IgD-negative memory B cell (primary cell): Measurements from ENCODE around the gene SH3RF1. TPM values are rescaled to one million over a fixed set of nuclear protein-coding genes. Genes with fewer than 3 reads are reported as not detected.

ENCODE experiments used
- H3K27ac Mint-ChIP-seq, 3 donors: one replicate each; pipeline ENCODE4 v1.8.0; 2020 to 2022; ENCODE audit warnings: mild to moderate bottlenecking in 3 of 3, mixed read lengths in 3 of 3, moderate library complexity in 1 of 3
- H3K27me3 Mint-ChIP-seq: one replicate; pipeline ENCODE4 v1.8.0; 2021; ENCODE audit warnings: mixed read lengths
- H3K36me3 Mint-ChIP-seq: one replicate; pipeline ENCODE4 v1.8.0; 2020; ENCODE audit warnings: mild to moderate bottlenecking, mixed read lengths
- H3K4me1 Mint-ChIP-seq, 3 donors: one replicate each; pipeline ENCODE4 v1.8.0; 2020 to 2022; ENCODE audit warnings: mixed read lengths in 3 of 3, mild to moderate bottlenecking in 1 of 3
- H3K4me3 Mint-ChIP-seq, 4 donors: one replicate each; pipeline ENCODE4 v1.8.0; 2020 to 2022; ENCODE audit warnings: mild to moderate bottlenecking in 4 of 4, mixed read lengths in 4 of 4, moderate library complexity in 3 of 4
- H3K9me3 Mint-ChIP-seq, 3 donors: one replicate each; pipeline ENCODE4 v1.8.0; 2020 to 2021; ENCODE audit warnings: mixed read lengths in 3 of 3, mild to moderate bottlenecking in 1 of 3
- polyA plus RNA-seq: library from polyadenylated mRNA; unstranded; fragments of 300-500 nt; fragmentation: Illumina TruSeq; gene quantifications from one replicate; pipeline ENCODE4 v1.2.3, GENCODE V29; 2021

The SH3RF1 gene
- polyA plus RNA-seq, 1 donor from 2014 or later: 2.2 TPM

DNA sequence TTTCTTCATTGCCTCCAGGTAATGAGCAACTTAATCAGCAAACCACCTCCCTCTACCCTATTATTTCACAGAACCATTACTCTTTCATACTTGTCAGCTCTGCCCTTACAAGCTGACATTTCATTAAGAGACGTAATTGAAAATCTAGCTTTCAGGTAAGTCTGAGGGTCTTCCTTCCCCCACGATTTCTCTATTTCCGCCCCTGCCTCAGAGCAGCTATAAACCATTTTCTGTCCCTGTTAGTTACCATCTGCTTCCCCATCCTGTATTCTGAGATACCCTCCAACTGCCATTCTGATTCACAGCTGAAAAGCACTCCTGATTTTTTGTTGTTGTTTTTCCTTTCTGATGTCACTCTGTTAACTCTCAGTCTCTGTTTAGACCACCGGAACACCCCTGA, 37.1 kb downstream of the SH3RF1 start:
- Mint-ChIP-seq H3K27ac (peak overlapping the region in 1 of 3 donors; percentile 63), H3K27me3 (no peaks in the 10 kb centered on the region), H3K4me1 (peaks cover 1 to 5% (median 4%) of the 10 kb centered on the region in 3 donors), H3K4me3 (no peak overlapping the region), H3K9me3 (peaks cover 0 to 4% (median 0%) of the 10 kb centered on the region in 3 donors), H3K36me3 (peaks cover 5% of the 10 kb centered on the region)

DNA sequence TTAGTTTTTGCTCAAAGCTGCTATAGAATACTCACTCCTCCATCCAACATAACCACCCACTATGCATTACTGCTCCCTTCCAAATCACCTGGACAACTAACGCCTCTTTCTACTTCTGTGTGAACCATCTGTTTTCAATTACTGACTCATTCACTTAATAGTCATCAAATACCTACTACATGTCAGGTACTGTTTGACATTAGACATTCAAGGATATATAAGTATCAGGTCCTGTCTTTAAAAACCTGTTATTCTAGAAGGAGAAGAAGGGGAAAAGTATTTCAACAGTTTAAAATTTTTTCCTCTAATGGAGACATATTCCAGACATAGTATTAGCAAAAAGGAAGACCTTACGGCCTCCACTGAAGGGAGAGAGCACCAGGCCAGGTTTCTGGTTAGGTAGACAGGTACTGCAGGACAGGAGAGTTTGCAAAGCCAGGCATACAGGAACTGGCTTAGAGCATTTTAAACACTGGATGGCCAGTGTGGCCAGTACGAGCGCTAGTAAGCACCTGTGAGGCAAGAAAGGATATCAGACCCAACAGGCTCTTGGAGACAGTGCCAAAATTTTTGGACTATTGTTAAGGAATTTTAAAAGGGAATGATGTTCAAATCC, 39.0 kb downstream of the SH3RF1 start:
- no peak overlapping the region for H3K27ac Mint-ChIP-seq
- H3K27me3 Mint-ChIP-seq: no peaks in the 10 kb centered on the region
- H3K4me1 Mint-ChIP-seq: peaks cover 1 to 5% (median 4%) of the 10 kb centered on the region in 3 donors
- H3K36me3 Mint-ChIP-seq: peaks cover 5% of the 10 kb centered on the region
- H3K4me3 Mint-ChIP-seq: no peak overlapping the region
- H3K9me3 Mint-ChIP-seq: peaks cover 0 to 4% (median 0%) of the 10 kb centered on the region in 3 donors

GRCh38 chr4:169229571-169230028, 41.2 kb downstream of the SH3RF1 start:
- Mint-ChIP-seq H3K36me3 (peaks cover 5% of the 10 kb centered on the region), H3K9me3 (peaks cover 0 to 4% (median 0%) of the 10 kb centered on the region in 3 donors), H3K27me3 (no peaks in the 10 kb centered on the region), H3K4me1 (peaks cover 1 to 5% (median 4%) of the 10 kb centered on the region in 3 donors), H3K27ac (no peak overlapping the region), H3K4me3 (no peak overlapping the region)

DNA sequence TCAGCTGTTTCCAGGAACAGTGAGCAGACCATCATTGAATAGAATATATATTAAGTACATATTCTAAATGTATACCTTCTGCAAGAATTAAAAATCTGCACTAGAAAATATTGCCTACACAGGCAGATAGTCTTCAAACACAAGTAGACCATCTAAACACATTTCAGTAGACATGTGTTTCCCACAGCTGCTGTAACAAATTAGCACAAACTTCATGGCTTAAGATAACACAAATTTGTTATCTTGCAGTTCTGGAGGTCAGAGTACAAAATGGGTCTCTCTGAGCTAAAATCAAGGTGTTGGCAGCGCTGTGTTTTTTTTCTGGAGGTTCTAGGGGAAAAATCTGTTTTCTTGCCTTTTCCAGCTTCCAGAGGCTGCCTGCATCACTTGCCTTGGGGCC, 42.7 kb downstream of the SH3RF1 start:
- Mint-ChIP-seq H3K4me3 (no peak overlapping the region), H3K36me3 (peaks cover 5% of the 10 kb centered on the region)

GRCh38 chr4:169226565-169226964, 44.2 kb downstream of the SH3RF1 start:
- Mint-ChIP-seq H3K4me3 (no peak overlapping the region), H3K9me3 (peaks cover 0 to 2% (median 0%) of the 10 kb centered on the region in 3 donors), H3K27me3 (no peaks in the 10 kb centered on the region), H3K36me3 (peaks cover under 1% of the 10 kb centered on the region), H3K4me1 (peaks cover 0 to under 1% (median under 1%) of the 10 kb centered on the region in 3 donors), H3K27ac (no peak overlapping the region)

More for the DNA sequence above, 42.7 kb downstream of the SH3RF1 start:
- H3K4me1 Mint-ChIP-seq: peaks cover 0 to 1% (median 1%) of the 10 kb centered on the region in 3 donors
- peaks cover 0 to 4% (median 0%) of the 10 kb centered on the region in 3 donors for H3K9me3 Mint-ChIP-seq
- H3K27ac Mint-ChIP-seq: no peak overlapping the region
- H3K27me3 Mint-ChIP-seq: no peaks in the 10 kb centered on the region

- H3K9me3 Mint-ChIP-seq: no peaks in the 10 kb centered on the region
- H3K27me3 Mint-ChIP-seq: no peaks in the 10 kb centered on the region
- no peaks in the 10 kb centered on the region for H3K36me3 Mint-ChIP-seq
- no peaks in the 10 kb centered on the region for H3K4me1 Mint-ChIP-seq
- no peak overlapping the region for H3K27ac Mint-ChIP-seq
- H3K4me3 Mint-ChIP-seq: no peak overlapping the region
These were observed 44.9 kb downstream of the SH3RF1 start for GRCh38 chr4:169225812-169226211.

- H3K4me1 Mint-ChIP-seq: no peaks in the 10 kb centered on the region
- H3K36me3 Mint-ChIP-seq: no peaks in the 10 kb centered on the region
- no peaks in the 10 kb centered on the region for H3K27me3 Mint-ChIP-seq
- H3K4me3 Mint-ChIP-seq: no peak overlapping the region
- no peak overlapping the region for H3K27ac Mint-ChIP-seq
- H3K9me3 Mint-ChIP-seq: no peaks in the 10 kb centered on the region
These were observed 45.6 kb downstream of the SH3RF1 start for GRCh38 chr4:169225058-169225751.

GRCh38 chr4:169222761-169223160, 48.0 kb downstream of the SH3RF1 start:
- H3K4me3 Mint-ChIP-seq: no peak overlapping the region
- no peaks in the 10 kb centered on the region for H3K36me3 Mint-ChIP-seq
- no peak overlapping the region for H3K27ac Mint-ChIP-seq
- H3K4me1 Mint-ChIP-seq: peaks cover 2 to 7% (median 4%) of the 10 kb centered on the region in 3 donors
- H3K9me3 Mint-ChIP-seq: no peaks in the 10 kb centered on the region
- no peaks in the 10 kb centered on the region for H3K27me3 Mint-ChIP-seq

GRCh38 chr4:169221662-169222061, 49.1 kb downstream of the SH3RF1 start:
- H3K27me3 Mint-ChIP-seq: no peaks in the 10 kb centered on the region
- H3K36me3 Mint-ChIP-seq: no peaks in the 10 kb centered on the region
- peaks cover 2 to 12% (median 4%) of the 10 kb centered on the region in 3 donors for H3K4me1 Mint-ChIP-seq
- H3K9me3 Mint-ChIP-seq: no peaks in the 10 kb centered on the region
- no peak overlapping the region for H3K27ac Mint-ChIP-seq
- no peak overlapping the region for H3K4me3 Mint-ChIP-seq

- peaks cover 3 to 14% (median 4%) of the 10 kb centered on the region in 3 donors for H3K4me1 Mint-ChIP-seq
- H3K4me3 Mint-ChIP-seq: no peak overlapping the region
- H3K36me3 Mint-ChIP-seq: no peaks in the 10 kb centered on the region
These were observed 49.8 kb downstream of the SH3RF1 start for GRCh38 chr4:169220854-169221411.

DNA sequence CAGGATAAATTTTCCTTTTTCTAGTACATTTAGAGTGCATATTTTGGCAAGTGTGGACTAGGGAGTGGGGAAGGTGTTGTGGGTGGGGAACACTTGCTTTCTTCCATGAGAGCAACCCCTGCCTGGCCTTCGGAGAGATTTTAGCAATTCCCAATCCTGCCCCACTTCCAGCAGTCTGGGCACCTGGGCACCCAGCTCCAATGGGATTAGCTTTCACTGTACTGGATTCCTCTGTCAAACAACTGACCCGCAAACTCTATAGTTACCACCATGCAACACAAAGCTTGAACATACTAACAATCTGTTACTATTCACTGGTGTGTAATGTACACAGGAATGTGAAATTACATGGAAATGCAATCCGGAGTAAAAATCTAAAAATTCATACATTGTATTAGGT, 50.3 kb downstream of the SH3RF1 start:
- Mint-ChIP-seq H3K36me3 (no peaks in the 10 kb centered on the region), H3K4me1 (peaks cover 5 to 18% (median 7%) of the 10 kb centered on the region in 3 donors), H3K27ac (no peak overlapping the region), H3K27me3 (no peaks in the 10 kb centered on the region), H3K9me3 (no peaks in the 10 kb centered on the region), H3K4me3 (no peak overlapping the region)

More at GRCh38 chr4:169220854-169221411, 49.8 kb downstream of the SH3RF1 start:
- H3K27ac Mint-ChIP-seq: no peak overlapping the region
- H3K9me3 Mint-ChIP-seq: no peaks in the 10 kb centered on the region
- H3K27me3 Mint-ChIP-seq: no peaks in the 10 kb centered on the region

DNA sequence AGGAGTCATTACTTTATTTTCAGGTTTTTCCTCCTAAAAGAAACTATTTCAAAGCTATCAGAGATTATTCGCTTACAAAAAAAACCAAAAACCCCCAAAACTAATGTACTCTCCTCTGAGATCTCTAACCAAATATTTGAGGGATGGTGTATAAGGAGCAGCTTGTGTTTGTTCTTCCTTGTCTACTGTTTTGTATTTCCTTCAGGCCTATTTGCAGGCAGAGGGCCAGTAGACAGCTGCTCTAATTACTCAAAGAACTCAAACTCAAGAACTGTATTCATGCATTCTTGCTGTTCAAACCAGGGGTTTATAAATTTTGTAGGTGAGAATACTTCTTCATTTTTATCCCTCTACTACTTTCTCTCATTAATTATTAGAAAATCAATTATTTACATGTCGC, 51.3 kb downstream of the SH3RF1 start:
- Mint-ChIP-seq H3K36me3 (no peaks in the 10 kb centered on the region), H3K4me1 (peaks cover 14 to 25% (median 14%) of the 10 kb centered on the region in 3 donors), H3K27ac (peak overlapping the region in 1 of 3 donors; percentile 54), H3K27me3 (no peaks in the 10 kb centered on the region), H3K9me3 (peaks cover 0 to under 1% (median 0%) of the 10 kb centered on the region in 3 donors), H3K4me3 (no peak overlapping the region)

DNA sequence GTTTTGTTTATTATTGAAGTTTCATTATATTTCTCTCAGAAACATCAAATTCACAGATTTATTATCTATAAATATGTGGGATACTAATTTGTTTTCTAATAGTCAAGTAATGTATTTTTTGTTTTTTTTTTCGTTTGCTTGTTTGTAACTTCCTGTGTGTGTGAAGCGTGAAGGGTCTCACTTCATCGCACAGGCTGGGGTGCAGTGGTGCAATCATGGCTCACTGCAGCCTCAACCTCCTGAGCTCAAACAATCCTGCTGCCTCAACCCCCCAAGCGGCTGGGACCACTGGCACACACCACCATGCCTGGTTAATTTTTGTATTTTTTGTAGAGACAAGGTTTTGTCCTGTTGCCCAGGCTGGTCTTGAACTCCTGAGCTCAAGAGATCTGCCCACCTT, 55.1 kb downstream of the SH3RF1 start:
- Mint-ChIP-seq H3K27me3 (no peaks in the 10 kb centered on the region), H3K4me1 (peaks cover 32 to 45% (median 44%) of the 10 kb centered on the region in 3 donors), H3K36me3 (peaks cover 3% of the 10 kb centered on the region), H3K9me3 (peaks cover 3 to 21% (median 8%) of the 10 kb centered on the region in 3 donors), H3K27ac (peak overlapping the region in 2 of 3 donors; percentile 1 to 44), H3K4me3 (peak overlapping the region in 1 of 4 donors; percentile 54)

GRCh38 chr4:169212981-169213380, 57.8 kb downstream of the SH3RF1 start:
- Mint-ChIP-seq H3K36me3 (peaks cover 6% of the 10 kb centered on the region), H3K9me3 (peaks cover 7 to 21% (median 10%) of the 10 kb centered on the region in 3 donors), H3K4me3 (no peak overlapping the region), H3K27me3 (no peaks in the 10 kb centered on the region), H3K27ac (peak overlapping the region in 1 of 3 donors; percentile 61), H3K4me1 (peaks cover 38 to 50% (median 49%) of the 10 kb centered on the region in 3 donors)

DNA sequence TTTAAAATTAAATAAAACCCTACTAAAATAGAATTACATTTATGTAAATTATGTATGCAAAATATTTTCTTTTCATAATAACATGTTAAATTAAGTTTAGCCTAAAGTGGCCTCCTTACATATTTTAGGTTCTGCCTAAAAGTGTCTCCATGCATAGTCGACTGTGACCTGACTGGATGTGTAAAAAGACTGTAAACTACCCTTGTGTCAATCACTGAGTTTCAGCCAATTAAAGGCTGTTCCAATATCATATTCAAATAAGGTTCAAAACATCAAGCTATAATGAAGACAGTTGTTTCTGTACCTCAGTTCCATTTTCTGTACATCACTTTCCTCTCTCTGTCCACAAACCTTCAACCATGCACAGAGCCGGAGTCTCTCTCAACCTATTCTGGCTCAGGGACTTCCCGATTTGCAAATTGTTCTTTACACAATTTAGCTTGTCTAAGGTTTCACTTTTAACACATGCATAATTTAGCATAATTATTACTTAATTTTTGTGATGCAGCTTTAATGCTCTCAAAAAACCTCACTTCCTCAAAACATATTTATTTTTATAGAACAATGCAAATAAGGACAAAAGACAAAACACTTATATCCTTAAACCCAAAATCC, 60.1 kb downstream of the SH3RF1 start:
- peaks cover 34 to 49% (median 39%) of the 10 kb centered on the region in 3 donors for H3K4me1 Mint-ChIP-seq
- peaks cover 6% of the 10 kb centered on the region for H3K36me3 Mint-ChIP-seq
- H3K27ac Mint-ChIP-seq: peak overlapping the region; percentile 55 to 97 (median 89)
- H3K27me3 Mint-ChIP-seq: no peaks in the 10 kb centered on the region
- H3K9me3 Mint-ChIP-seq: peaks cover 7 to 21% (median 10%) of the 10 kb centered on the region in 3 donors
- peak overlapping the region; percentile 49 to 85 (median 80) for H3K4me3 Mint-ChIP-seq
